GM23338 (cell line): Measurements from ENCODE around the gene SPATA33. TPM values are rescaled to one million over a fixed set of nuclear protein-coding genes. Genes with fewer than 3 reads are reported as not detected.

Source experiments
- ATAC-seq: fragments of 200-7000 bp; cut with Tn5 transposase; 3 replicates; pipeline ENCODE4 v1.9.1; 2020
- DNase-seq: peaks from one replicate; pipeline ENCODE4 v3.0.0-alpha.2; 2015; ENCODE audit warnings: low spot score
- H2AFZ ChIP-seq: fragments of 200-600 bp; sonication (generic); 2 replicates; pipeline ENCODE4 v1.8.0; 2016; ENCODE audit warnings: antibody characterized with exemption, mild to moderate bottlenecking, moderate library complexity
- H3F3A ChIP-seq: fragments of 200-600 bp; sonication (generic); replicated peaks from 2 replicates; pipeline ENCODE4 v1.8.0; 2017; ENCODE audit warnings: antibody characterized with exemption, mixed run types, low read depth
- H3K27ac ChIP-seq: fragments of 200-600 bp; sonication (generic); 2 replicates; pipeline ENCODE4 v1.6.1; 2016; ENCODE audit warnings: low read depth
- H3K27me3 ChIP-seq: fragments of 200-600 bp; sonication (generic); 2 replicates; pipeline ENCODE4 v1.8.0; 2016; ENCODE audit warnings: mild to moderate bottlenecking, mixed run types, moderate library complexity; ENCODE audit not compliant: insufficient read depth
- H3K36me3 ChIP-seq: fragments of 200-600 bp; sonication (generic); 2 replicates; pipeline ENCODE4 v1.8.0; 2016; ENCODE audit warnings: mild to moderate bottlenecking; ENCODE audit not compliant: insufficient read depth
- H3K4me1 ChIP-seq: fragments of 200-600 bp; sonication (generic); 2 replicates; pipeline ENCODE4 v1.8.0; 2016; ENCODE audit warnings: mild to moderate bottlenecking, moderate library complexity; ENCODE audit not compliant: insufficient read depth
- H3K4me2 ChIP-seq: fragments of 200-600 bp; sonication (generic); 2 replicates; pipeline ENCODE4 v1.7.1; 2017; ENCODE audit warnings: mixed run types
- H3K4me3 ChIP-seq: fragments of 200-600 bp; sonication (generic); 2 replicates; pipeline ENCODE4 v1.6.1; 2016; ENCODE audit warnings: mixed run types
- H3K79me2 ChIP-seq: fragments of 200-600 bp; sonication (generic); replicated peaks from 2 replicates; pipeline ENCODE4 v1.8.0; 2017; ENCODE audit warnings: mild to moderate bottlenecking; ENCODE audit not compliant: insufficient read depth
- H3K9me2 ChIP-seq: fragments of 200-600 bp; sonication (generic); 2 replicates; pipeline ENCODE4 v1.8.0; 2017; ENCODE audit not compliant: insufficient read depth
- H4K20me1 ChIP-seq: fragments of 200-600 bp; sonication (generic); replicated peaks from 2 replicates; pipeline ENCODE4 v1.8.0; 2017; ENCODE audit warnings: mild to moderate bottlenecking; ENCODE audit not compliant: insufficient read depth
- H3K27ac Mint-ChIP-seq: 2 replicates; pipeline ENCODE4 v1.8.0; 2020; ENCODE audit warnings: inconsistent platforms, mild to moderate bottlenecking, moderate library complexity, mixed read lengths
- H3K27me3 Mint-ChIP-seq: 3 replicates; pipeline ENCODE4 v1.8.0; 2022; ENCODE audit warnings: low read depth, mild to moderate bottlenecking, moderate library complexity, mixed read lengths, inconsistent platforms; ENCODE audit not compliant: insufficient read depth, poor library complexity
- H3K36me3 Mint-ChIP-seq: 3 replicates; pipeline ENCODE4 v1.8.0; 2021; ENCODE audit warnings: low read depth, mild to moderate bottlenecking, inconsistent platforms, moderate library complexity, mixed read lengths
- H3K4me1 Mint-ChIP-seq: 3 replicates; pipeline ENCODE4 v1.8.0; 2020; ENCODE audit warnings: mild to moderate bottlenecking, inconsistent platforms, mixed read lengths
- H3K4me3 Mint-ChIP-seq: 3 replicates; pipeline ENCODE4 v1.8.0; 2021; ENCODE audit warnings: moderate library complexity, mild to moderate bottlenecking, inconsistent platforms, mixed read lengths
- H3K9me3 Mint-ChIP-seq: 3 replicates; pipeline ENCODE4 v1.8.0; 2020; ENCODE audit warnings: moderate library complexity, mild to moderate bottlenecking, inconsistent platforms, mixed read lengths
- CTCF ChIP-seq, 2 experiments: fragments of 200-600 bp in 1 of 2; sonication (generic) in 1 of 2; conservative IDR thresholded peaks; 2 replicates each; pipeline versions ENCODE4 v1.5.1 to v1.6.1; 2016 to 2017; ENCODE audit warnings: antibody characterized with exemption in 2 of 2, low read depth in 2 of 2, mild to moderate bottlenecking in 2 of 2, moderate library complexity in 1 of 2
- ETS1 ChIP-seq: IDR thresholded peaks from 2 replicates; pipeline ENCODE4 v1.6.1; 2016; ENCODE audit warnings: antibody characterized with exemption
- EZH2 ChIP-seq: fragments of 200-600 bp; sonication (generic); IDR thresholded peaks from one replicate; pipeline ENCODE4 v1.8.0; 2017; ENCODE audit warnings: antibody characterized with exemption, mild to moderate bottlenecking, low read depth; ENCODE audit not compliant: unreplicated experiment
- EZH2phosphoT487 ChIP-seq: fragments of 200-600 bp; sonication (generic); IDR thresholded peaks from one replicate; pipeline ENCODE4 v1.8.1; 2018; ENCODE audit warnings: antibody characterized with exemption; ENCODE audit not compliant: unreplicated experiment
- JUNB ChIP-seq: IDR thresholded peaks from one replicate; pipeline ENCODE4 v1.6.1; 2016; ENCODE audit warnings: antibody characterized with exemption; ENCODE audit not compliant: unreplicated experiment
- NANOG ChIP-seq: IDR thresholded peaks from 2 replicates; pipeline ENCODE4 v1.6.1; 2016; ENCODE audit warnings: antibody characterized with exemption, borderline replicate concordance
- POLR2AphosphoS5 ChIP-seq: IDR thresholded peaks from 2 replicates; pipeline ENCODE4 v1.6.1; 2016; ENCODE audit warnings: antibody characterized with exemption, low read depth
- STAT1 ChIP-seq: IDR thresholded peaks from one replicate; pipeline ENCODE4 v1.6.1; 2016; ENCODE audit warnings: antibody characterized with exemption; ENCODE audit not compliant: unreplicated experiment
- ZNF331 ChIP-seq: fragments of 250-450 bp; sonication (Bioruptor Pico); IDR thresholded peaks from 2 replicates; pipeline ENCODE4 v1.5.0; 2020; ENCODE audit warnings: low read depth, mild to moderate bottlenecking, moderate library complexity
- ZNF462 ChIP-seq: fragments of 250-450 bp; sonication (Bioruptor Pico); IDR thresholded peaks from 2 replicates; pipeline ENCODE4 v1.5.0; 2020; ENCODE audit warnings: mild to moderate bottlenecking, moderate library complexity
- polyA plus RNA-seq: library from polyadenylated mRNA; unstranded; fragments of >200 nt; fragmentation: Nextera tagmentation; extraction: Ambion mirVana; gene quantifications from 2 replicates; pipeline ENCODE4 v1.2.1, GENCODE V29; 2016
- total RNA-seq: library from RNA; depleted of rRNA; stranded (reverse); fragments of >200 nt; shearing (Covaris generic); gene quantifications from 2 replicates; pipeline ENCODE4 v1.2.3, GENCODE V29; 2014

The SPATA33 gene
- total and polyA plus RNA-seq, 2 experiments from 2014 or later: 5.8 to 17.4 TPM

GRCh38 chr16:89615596-89616090 lies 42.0 kb upstream of the SPATA33 start:
- Histone ChIP-seq H3F3A (no peaks in the 10 kb centered on the region), H3K79me2 (no peaks in the 10 kb centered on the region), H3K36me3 (no peaks in the 10 kb centered on the region), H4K20me1 (no peaks in the 10 kb centered on the region), H3K4me1 (no peaks in the 10 kb centered on the region; the same call in 1 of the 2 replicates), H2AFZ (no peak overlapping the region), H3K9me2 (no peaks in the 10 kb centered on the region), H3K4me3 (no peak overlapping the region), H3K27ac (no peak overlapping the region), H3K4me2 (no peak overlapping the region), H3K27me3 (no peaks in the 10 kb centered on the region)
- ATAC-seq (peak; percentile 82), DNase-seq (peak; percentile 68)
- TF ChIP-seq EZH2: no peak
- no peak for TF ChIP-seq POLR2AphosphoS5
- TF ChIP-seq NANOG: no peak
- peak; percentile 71 to 77 for TF ChIP-seq CTCF (conservative IDR thresholded peaks at IDR 0.05; ENCODE audit: low read depth in 2 of 2)
- H3K9me3 Mint-ChIP-seq: peaks cover 3% of the 10 kb centered on the region; the same call in 2 of the 3 replicates
- no peak overlapping the region for H3K27ac Mint-ChIP-seq
- peaks cover 15% of the 10 kb centered on the region for H3K4me1 Mint-ChIP-seq
- no peak overlapping the region for H3K4me3 Mint-ChIP-seq
- H3K36me3 Mint-ChIP-seq: no peaks in the 10 kb centered on the region; the same call in 2 of the 3 replicates
- H3K27me3 Mint-ChIP-seq: peaks cover 12% of the 10 kb centered on the region

DNA sequence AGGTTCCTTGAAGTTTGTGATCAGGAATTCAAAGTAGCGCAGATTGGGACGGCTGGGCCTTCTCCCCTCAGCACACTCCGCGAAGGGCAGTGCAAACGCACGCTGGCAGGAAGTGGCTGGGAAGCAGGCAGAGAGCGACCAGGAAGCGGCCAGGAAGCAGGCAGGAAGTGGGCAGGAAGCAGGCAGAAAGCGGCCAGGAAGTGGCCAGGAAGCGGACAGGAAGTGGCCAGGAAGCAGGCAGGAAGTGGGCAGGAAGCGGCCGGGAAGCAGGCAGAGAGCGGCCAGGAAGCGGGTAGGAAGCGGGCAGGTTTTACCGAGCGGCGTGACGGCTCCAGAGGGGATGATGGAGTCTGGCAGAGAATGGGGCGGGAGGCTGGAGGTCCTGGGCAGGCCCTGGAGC lies 41.0 kb upstream of the SPATA33 start:
- H3K9me2 ChIP-seq: no peaks in the 10 kb centered on the region
- H3K4me3 ChIP-seq: no peak overlapping the region
- Mint-ChIP-seq H3K27me3 (peaks cover 15% of the 10 kb centered on the region), H3K4me1 (peaks cover 15% of the 10 kb centered on the region), H3K4me3 (no peak overlapping the region), H3K27ac (no peak overlapping the region), H3K9me3 (peaks cover 3% of the 10 kb centered on the region; the same call in 2 of the 3 replicates), H3K36me3 (no peaks in the 10 kb centered on the region; the same call in 2 of the 3 replicates)
- H3F3A ChIP-seq: no peaks in the 10 kb centered on the region
- no peaks in the 10 kb centered on the region; the same call in 1 of the 2 replicates for H3K4me1 ChIP-seq
- no peaks in the 10 kb centered on the region for H3K27me3 ChIP-seq
- no peaks in the 10 kb centered on the region for H4K20me1 ChIP-seq
- no peak for DNase-seq
- H3K36me3 ChIP-seq: no peaks in the 10 kb centered on the region
- H3K27ac ChIP-seq: no peak overlapping the region
- no peak overlapping the region for H3K4me2 ChIP-seq
- no peak for ATAC-seq
- no peaks in the 10 kb centered on the region for H3K79me2 ChIP-seq
- no peak overlapping the region for H2AFZ ChIP-seq
- TF ChIP-seq ZNF462 (no peak), ETS1 (no peak), EZH2 (no peak), NANOG (no peak), POLR2AphosphoS5 (no peak), JUNB (no peak), EZH2phosphoT487 (no peak), CTCF (conservative IDR thresholded peaks at IDR 0.05; ENCODE audit: low read depth in 2 of 2) (no peak), ZNF331 (CRISPR knock-in tag) (no peak), STAT1 (no peak)
